Neural cell (in vitro differentiated cells): Measurements from ENCODE around the gene BLMH.

ENCODE experiments used
- EP300 ChIP-seq: fragments of 450-650 bp; conservative IDR thresholded peaks from 2 replicates; pipeline ENCODE4 v1.6.1; 2014; ENCODE audit warnings: antibody characterized with exemption, mild to moderate bottlenecking, moderate library complexity; ENCODE audit not compliant: poor library complexity, severe bottlenecking
- EZH2 ChIP-seq: fragments of 200-600, 300-800 bp; shearing (Covaris generic), sonication (generic); IDR thresholded peaks from 2 replicates; pipeline ENCODE4 v1.6.1; 2014; ENCODE audit warnings: antibody characterized with exemption, low read length, borderline replicate concordance, mild to moderate bottlenecking; ENCODE audit not compliant: insufficient read depth, poor library complexity, severe bottlenecking
- RAD21 ChIP-seq: fragments of 450-650 bp; conservative IDR thresholded peaks from 2 replicates; pipeline ENCODE4 v1.6.1; 2014; ENCODE audit warnings: antibody characterized with exemption, mild to moderate bottlenecking, moderate library complexity
- TAF1 ChIP-seq: IDR thresholded peaks from 2 replicates; pipeline ENCODE4 v1.6.1; 2012; ENCODE audit warnings: low read depth
- TF ChIP-seq, protein P1 (sequence below): fragments of 450-650 bp; IDR thresholded peaks from 2 replicates; pipeline ENCODE4 v1.5.1; 2014; ENCODE audit warnings: antibody characterized with exemption, mild to moderate bottlenecking, moderate library complexity; ENCODE audit not compliant: poor library complexity, severe bottlenecking

DNA sequence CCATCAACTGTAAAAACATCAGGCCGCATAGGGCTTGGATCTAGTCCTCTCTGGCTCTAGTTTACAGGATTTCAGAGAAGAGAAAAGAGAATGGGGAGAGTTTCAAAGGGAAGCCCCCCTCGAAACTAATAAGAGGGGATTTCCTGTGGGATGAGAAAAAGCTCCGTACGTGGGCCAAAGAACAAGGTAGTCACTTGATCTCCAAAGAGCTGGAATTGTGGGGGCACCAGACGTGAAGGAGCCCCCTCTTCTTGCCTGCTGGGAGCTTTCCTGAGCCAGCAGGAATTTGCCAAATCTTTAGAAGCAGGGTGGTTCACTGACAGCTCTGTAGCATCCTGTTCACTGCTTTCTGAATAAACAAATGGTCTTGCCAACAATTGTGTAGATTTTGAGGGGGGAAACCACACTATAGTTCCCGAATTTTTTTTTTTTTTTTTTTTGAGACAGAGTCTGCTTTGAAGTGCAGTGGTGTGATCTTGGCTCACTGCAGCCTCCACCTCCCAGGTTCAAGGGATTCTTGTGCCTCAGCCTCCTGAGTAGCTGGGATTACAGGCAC is 49.1 kb upstream of the BLMH start:
- TF ChIP-seq, protein P1, sequence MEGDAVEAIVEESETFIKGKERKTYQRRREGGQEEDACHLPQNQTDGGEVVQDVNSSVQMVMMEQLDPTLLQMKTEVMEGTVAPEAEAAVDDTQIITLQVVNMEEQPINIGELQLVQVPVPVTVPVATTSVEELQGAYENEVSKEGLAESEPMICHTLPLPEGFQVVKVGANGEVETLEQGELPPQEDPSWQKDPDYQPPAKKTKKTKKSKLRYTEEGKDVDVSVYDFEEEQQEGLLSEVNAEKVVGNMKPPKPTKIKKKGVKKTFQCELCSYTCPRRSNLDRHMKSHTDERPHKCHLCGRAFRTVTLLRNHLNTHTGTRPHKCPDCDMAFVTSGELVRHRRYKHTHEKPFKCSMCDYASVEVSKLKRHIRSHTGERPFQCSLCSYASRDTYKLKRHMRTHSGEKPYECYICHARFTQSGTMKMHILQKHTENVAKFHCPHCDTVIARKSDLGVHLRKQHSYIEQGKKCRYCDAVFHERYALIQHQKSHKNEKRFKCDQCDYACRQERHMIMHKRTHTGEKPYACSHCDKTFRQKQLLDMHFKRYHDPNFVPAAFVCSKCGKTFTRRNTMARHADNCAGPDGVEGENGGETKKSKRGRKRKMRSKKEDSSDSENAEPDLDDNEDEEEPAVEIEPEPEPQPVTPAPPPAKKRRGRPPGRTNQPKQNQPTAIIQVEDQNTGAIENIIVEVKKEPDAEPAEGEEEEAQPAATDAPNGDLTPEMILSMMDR, result no peak
- TF ChIP-seq EP300 (no peak), EZH2 (no peak), RAD21 (no peak), TAF1 (no peak)
